GM23338 (cell line): ENCODE measurements around the gene KIF21A. TPM values are rescaled to one million over a fixed set of nuclear protein-coding genes. Genes with fewer than 3 reads are reported as not detected.

ENCODE experiments used
- ATAC-seq: fragments of 200-7000 bp; cut with Tn5 transposase; 3 replicates; pipeline ENCODE4 v1.9.1; 2020
- DNase-seq: peaks from one replicate; pipeline ENCODE4 v3.0.0-alpha.2; 2015; ENCODE audit warnings: low spot score
- H2AFZ ChIP-seq: fragments of 200-600 bp; sonication (generic); 2 replicates; pipeline ENCODE4 v1.8.0; 2016; ENCODE audit warnings: antibody characterized with exemption, mild to moderate bottlenecking, moderate library complexity
- H3F3A ChIP-seq: fragments of 200-600 bp; sonication (generic); replicated peaks from 2 replicates; pipeline ENCODE4 v1.8.0; 2017; ENCODE audit warnings: antibody characterized with exemption, mixed run types, low read depth
- H3K27ac ChIP-seq: fragments of 200-600 bp; sonication (generic); 2 replicates; pipeline ENCODE4 v1.6.1; 2016; ENCODE audit warnings: low read depth
- H3K27me3 ChIP-seq: fragments of 200-600 bp; sonication (generic); 2 replicates; pipeline ENCODE4 v1.8.0; 2016; ENCODE audit warnings: mild to moderate bottlenecking, mixed run types, moderate library complexity; ENCODE audit not compliant: insufficient read depth
- H3K36me3 ChIP-seq: fragments of 200-600 bp; sonication (generic); 2 replicates; pipeline ENCODE4 v1.8.0; 2016; ENCODE audit warnings: mild to moderate bottlenecking; ENCODE audit not compliant: insufficient read depth
- H3K4me1 ChIP-seq: fragments of 200-600 bp; sonication (generic); 2 replicates; pipeline ENCODE4 v1.8.0; 2016; ENCODE audit warnings: mild to moderate bottlenecking, moderate library complexity; ENCODE audit not compliant: insufficient read depth
- H3K4me2 ChIP-seq: fragments of 200-600 bp; sonication (generic); 2 replicates; pipeline ENCODE4 v1.7.1; 2017; ENCODE audit warnings: mixed run types
- H3K4me3 ChIP-seq: fragments of 200-600 bp; sonication (generic); 2 replicates; pipeline ENCODE4 v1.6.1; 2016; ENCODE audit warnings: mixed run types
- H3K79me2 ChIP-seq: fragments of 200-600 bp; sonication (generic); replicated peaks from 2 replicates; pipeline ENCODE4 v1.8.0; 2017; ENCODE audit warnings: mild to moderate bottlenecking; ENCODE audit not compliant: insufficient read depth
- H3K9me2 ChIP-seq: fragments of 200-600 bp; sonication (generic); 2 replicates; pipeline ENCODE4 v1.8.0; 2017; ENCODE audit not compliant: insufficient read depth
- H4K20me1 ChIP-seq: fragments of 200-600 bp; sonication (generic); replicated peaks from 2 replicates; pipeline ENCODE4 v1.8.0; 2017; ENCODE audit warnings: mild to moderate bottlenecking; ENCODE audit not compliant: insufficient read depth
- H3K27ac Mint-ChIP-seq: 2 replicates; pipeline ENCODE4 v1.8.0; 2020; ENCODE audit warnings: inconsistent platforms, mild to moderate bottlenecking, moderate library complexity, mixed read lengths
- H3K27me3 Mint-ChIP-seq: 3 replicates; pipeline ENCODE4 v1.8.0; 2022; ENCODE audit warnings: low read depth, mild to moderate bottlenecking, moderate library complexity, mixed read lengths, inconsistent platforms; ENCODE audit not compliant: insufficient read depth, poor library complexity
- H3K36me3 Mint-ChIP-seq: 3 replicates; pipeline ENCODE4 v1.8.0; 2021; ENCODE audit warnings: low read depth, mild to moderate bottlenecking, inconsistent platforms, moderate library complexity, mixed read lengths
- H3K4me1 Mint-ChIP-seq: 3 replicates; pipeline ENCODE4 v1.8.0; 2020; ENCODE audit warnings: mild to moderate bottlenecking, inconsistent platforms, mixed read lengths
- H3K4me3 Mint-ChIP-seq: 3 replicates; pipeline ENCODE4 v1.8.0; 2021; ENCODE audit warnings: moderate library complexity, mild to moderate bottlenecking, inconsistent platforms, mixed read lengths
- H3K9me3 Mint-ChIP-seq: 3 replicates; pipeline ENCODE4 v1.8.0; 2020; ENCODE audit warnings: moderate library complexity, mild to moderate bottlenecking, inconsistent platforms, mixed read lengths
- EZH2phosphoT487 ChIP-seq: fragments of 200-600 bp; sonication (generic); IDR thresholded peaks from one replicate; pipeline ENCODE4 v1.8.1; 2018; ENCODE audit warnings: antibody characterized with exemption; ENCODE audit not compliant: unreplicated experiment
- JUNB ChIP-seq: IDR thresholded peaks from one replicate; pipeline ENCODE4 v1.6.1; 2016; ENCODE audit warnings: antibody characterized with exemption; ENCODE audit not compliant: unreplicated experiment
- POLR2AphosphoS5 ChIP-seq: IDR thresholded peaks from 2 replicates; pipeline ENCODE4 v1.6.1; 2016; ENCODE audit warnings: antibody characterized with exemption, low read depth
- STAT1 ChIP-seq: IDR thresholded peaks from one replicate; pipeline ENCODE4 v1.6.1; 2016; ENCODE audit warnings: antibody characterized with exemption; ENCODE audit not compliant: unreplicated experiment
- ZNF114 ChIP-seq: fragments of 250-450 bp; sonication (Bioruptor Pico); IDR thresholded peaks from 2 replicates; pipeline ENCODE4 v1.5.0; 2020; ENCODE audit warnings: mild to moderate bottlenecking, moderate library complexity
- ZNF331 ChIP-seq: fragments of 250-450 bp; sonication (Bioruptor Pico); IDR thresholded peaks from 2 replicates; pipeline ENCODE4 v1.5.0; 2020; ENCODE audit warnings: low read depth, mild to moderate bottlenecking, moderate library complexity
- polyA plus RNA-seq: library from polyadenylated mRNA; unstranded; fragments of >200 nt; fragmentation: Nextera tagmentation; extraction: Ambion mirVana; gene quantifications from 2 replicates; pipeline ENCODE4 v1.2.1, GENCODE V29; 2016
- total RNA-seq: library from RNA; depleted of rRNA; stranded (reverse); fragments of >200 nt; shearing (Covaris generic); gene quantifications from 2 replicates; pipeline ENCODE4 v1.2.3, GENCODE V29; 2014
- TF ChIP-seq, protein P1 (sequence below): IDR thresholded peaks from one replicate; pipeline ENCODE4 v1.6.1; 2018; ENCODE audit warnings: antibody characterized with exemption; ENCODE audit not compliant: unreplicated experiment

Gene KIF21A
- total and polyA plus RNA-seq, 2 experiments from 2014 or later: 28.8 to 32.0 TPM

DNA sequence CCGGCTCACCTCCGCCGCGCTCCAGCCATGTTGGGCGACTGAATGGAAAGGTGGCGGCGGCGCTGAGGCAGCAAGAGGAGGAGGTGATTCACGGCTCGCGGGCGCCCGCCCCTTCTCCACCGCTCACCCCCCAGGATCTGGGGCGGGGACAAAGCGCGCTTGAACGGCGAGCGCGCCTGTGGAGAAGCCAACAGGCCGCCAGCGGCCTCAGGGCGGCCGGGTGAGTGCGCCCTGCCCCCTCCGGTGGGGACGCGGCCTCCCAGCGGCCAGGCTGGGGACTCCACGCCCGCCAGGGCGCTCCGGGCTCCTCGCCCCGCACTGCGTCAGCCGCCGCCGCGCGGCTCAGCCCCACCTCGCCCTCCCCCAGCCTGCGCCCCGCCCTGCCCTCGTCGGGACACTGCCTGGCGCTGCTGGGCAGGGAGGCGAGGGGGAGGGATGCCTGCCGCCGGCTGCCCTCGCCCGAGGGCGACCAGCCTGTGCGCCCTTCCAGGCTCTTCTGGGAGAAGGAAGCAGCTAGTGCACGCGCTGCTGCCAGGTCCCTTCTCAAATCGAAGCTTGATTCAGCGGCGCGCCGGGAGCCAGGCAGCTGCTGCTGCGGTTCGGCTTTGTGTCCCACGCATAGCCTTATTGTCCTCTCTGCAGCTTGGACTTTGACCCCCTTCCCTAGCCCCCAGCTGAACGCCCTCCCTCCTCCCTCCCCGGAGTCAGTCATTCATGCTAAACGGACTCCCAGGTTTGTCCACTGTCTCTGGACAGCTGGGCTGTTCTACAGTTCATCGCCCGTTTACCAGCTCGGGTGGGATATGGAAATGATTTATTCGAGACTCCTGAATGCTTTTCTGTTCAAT lies at the start of gene KIF21A (continued):
- TF ChIP-seq, protein P1, sequence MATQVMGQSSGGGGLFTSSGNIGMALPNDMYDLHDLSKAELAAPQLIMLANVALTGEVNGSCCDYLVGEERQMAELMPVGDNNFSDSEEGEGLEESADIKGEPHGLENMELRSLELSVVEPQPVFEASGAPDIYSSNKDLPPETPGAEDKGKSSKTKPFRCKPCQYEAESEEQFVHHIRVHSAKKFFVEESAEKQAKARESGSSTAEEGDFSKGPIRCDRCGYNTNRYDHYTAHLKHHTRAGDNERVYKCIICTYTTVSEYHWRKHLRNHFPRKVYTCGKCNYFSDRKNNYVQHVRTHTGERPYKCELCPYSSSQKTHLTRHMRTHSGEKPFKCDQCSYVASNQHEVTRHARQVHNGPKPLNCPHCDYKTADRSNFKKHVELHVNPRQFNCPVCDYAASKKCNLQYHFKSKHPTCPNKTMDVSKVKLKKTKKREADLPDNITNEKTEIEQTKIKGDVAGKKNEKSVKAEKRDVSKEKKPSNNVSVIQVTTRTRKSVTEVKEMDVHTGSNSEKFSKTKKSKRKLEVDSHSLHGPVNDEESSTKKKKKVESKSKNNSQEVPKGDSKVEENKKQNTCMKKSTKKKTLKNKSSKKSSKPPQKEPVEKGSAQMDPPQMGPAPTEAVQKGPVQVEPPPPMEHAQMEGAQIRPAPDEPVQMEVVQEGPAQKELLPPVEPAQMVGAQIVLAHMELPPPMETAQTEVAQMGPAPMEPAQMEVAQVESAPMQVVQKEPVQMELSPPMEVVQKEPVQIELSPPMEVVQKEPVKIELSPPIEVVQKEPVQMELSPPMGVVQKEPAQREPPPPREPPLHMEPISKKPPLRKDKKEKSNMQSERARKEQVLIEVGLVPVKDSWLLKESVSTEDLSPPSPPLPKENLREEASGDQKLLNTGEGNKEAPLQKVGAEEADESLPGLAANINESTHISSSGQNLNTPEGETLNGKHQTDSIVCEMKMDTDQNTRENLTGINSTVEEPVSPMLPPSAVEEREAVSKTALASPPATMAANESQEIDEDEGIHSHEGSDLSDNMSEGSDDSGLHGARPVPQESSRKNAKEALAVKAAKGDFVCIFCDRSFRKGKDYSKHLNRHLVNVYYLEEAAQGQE: no peak
- no peak for TF ChIP-seq ZNF331 (CRISPR knock-in tag)
- TF ChIP-seq ZNF114 (CRISPR knock-in tag): no peak
- no peak for TF ChIP-seq STAT1

DNA sequence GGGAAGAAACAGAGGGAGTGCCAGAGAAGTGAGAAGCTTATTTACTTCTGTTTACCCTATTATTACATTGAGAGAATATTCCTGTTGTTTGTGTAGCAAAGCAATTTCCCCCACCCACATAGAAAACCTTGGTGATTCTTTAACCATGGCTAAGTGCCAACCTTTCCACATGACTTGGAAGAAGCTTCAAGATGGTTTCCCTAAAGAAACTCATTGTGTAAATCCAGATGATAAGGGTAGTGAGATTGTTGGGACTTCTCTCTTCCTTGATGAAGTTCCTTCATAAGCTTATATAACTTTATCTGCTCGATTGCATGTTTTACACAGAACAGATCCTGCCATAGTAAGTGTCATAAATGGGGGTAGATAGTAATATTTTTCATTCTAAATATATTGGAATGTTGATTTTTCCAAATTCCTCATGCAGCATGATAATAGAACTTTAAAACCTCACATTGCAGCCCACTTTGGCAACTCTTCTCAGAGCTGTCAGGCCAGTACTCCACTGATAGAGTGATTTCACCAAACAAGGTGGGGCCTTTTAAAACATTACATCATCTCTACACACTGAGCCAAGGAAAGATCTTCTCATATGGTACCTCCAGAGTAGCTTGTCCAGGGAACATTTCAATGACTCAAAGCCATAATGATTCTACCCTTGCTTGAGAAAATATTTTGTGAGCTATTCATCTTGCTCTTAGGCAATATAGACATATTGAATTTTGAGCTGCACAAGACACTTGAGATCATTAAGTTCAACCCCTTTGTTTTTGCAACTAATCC lies 47.8 kb upstream of the KIF21A start:
- Mint-ChIP-seq H3K27me3 (no peaks in the 10 kb centered on the region), H3K9me3 (peaks cover 5% of the 10 kb centered on the region; the same call in 1 of the 3 replicates), H3K4me3 (no peak overlapping the region), H3K27ac (no peak overlapping the region), H3K4me1 (no peaks in the 10 kb centered on the region; the same call in 2 of the 3 replicates), H3K36me3 (no peaks in the 10 kb centered on the region)
- no peak overlapping the region for H2AFZ ChIP-seq
- H3K4me1 ChIP-seq: no peaks in the 10 kb centered on the region
- no peaks in the 10 kb centered on the region for H3F3A ChIP-seq
- TF ChIP-seq POLR2AphosphoS5: no peak
- no peak for TF ChIP-seq EZH2phosphoT487
- TF ChIP-seq JUNB: no peak
- TF ChIP-seq, protein P1: no peak
- TF ChIP-seq ZNF331 (CRISPR knock-in tag): no peak
- H3K27me3 ChIP-seq: no peaks in the 10 kb centered on the region
- ATAC-seq (no peak), DNase-seq (no peak)
- no peaks in the 10 kb centered on the region for H4K20me1 ChIP-seq
- no peak overlapping the region for H3K4me2 ChIP-seq
- H3K27ac ChIP-seq: no peak overlapping the region
- H3K9me2 ChIP-seq: no peaks in the 10 kb centered on the region
- no peaks in the 10 kb centered on the region for H3K36me3 ChIP-seq
- no peak overlapping the region for H3K4me3 ChIP-seq
- H3K79me2 ChIP-seq: no peaks in the 10 kb centered on the region
